NK-92 treated with Interleukin-12 subunit alpha and Interleukin-12 subunit beta, amount 100 ng/mL, for 24 hours (cell line): ENCODE data around the gene ZNRF2.

Source experiments
- DNase-seq: peaks from one replicate; lab custom pipeline; 2025; lab: John Stamatoyannopoulos, UW

The ZNRF2 gene

DNA sequence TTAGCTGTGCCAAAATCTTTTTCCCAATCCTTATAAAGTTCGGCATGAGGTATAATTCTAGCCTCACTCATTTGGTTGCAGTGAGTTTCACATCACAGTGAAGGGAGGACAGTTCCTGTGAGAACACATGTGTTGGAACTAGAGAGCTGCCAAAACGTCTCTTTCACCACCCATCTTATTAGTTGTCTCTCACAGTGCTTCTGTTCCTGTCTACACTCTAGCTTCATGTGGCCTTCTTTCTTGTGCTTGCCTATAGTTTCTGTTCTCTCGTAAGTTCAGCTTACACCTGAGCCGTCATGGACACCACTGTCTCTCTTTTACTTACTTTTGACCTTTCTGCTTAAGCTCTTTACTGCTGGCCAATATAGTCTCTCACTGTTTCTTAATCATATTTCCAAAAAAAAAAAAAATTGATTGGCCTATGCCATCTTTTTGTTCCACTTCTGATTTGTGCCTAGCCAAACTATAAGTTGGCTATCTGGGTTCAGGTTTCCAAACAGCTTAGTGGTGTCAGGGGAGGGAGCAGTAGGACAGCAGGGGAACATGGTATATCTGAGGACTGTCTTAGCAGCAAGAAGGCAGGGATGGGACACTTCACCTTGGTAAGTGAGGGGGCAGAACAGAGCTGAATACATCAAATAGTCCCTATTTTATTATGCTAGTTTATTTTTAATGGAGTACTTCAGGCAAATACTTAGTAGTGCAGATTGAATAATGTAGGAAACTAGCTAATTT, 38.0 kb downstream of the ZNRF2 start:
- no peak for DNase-seq

DNA sequence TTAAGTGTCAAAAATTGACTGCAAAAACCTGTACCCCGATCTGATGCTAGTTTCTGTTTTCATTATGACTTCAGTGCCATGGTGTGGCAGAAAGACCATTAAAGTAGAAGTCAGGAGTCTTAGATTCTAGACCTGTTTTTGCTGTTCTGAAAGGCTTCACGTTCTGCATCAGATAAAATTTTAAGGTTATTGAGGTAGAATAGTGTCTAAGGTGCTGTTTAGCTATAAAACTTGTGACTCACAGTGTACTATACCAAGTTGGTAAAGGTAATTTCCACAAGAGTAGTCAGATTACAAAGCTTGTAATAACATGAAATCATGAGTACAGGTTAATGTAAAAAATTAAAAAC, 38.6 kb downstream of the ZNRF2 start:
- no peak for DNase-seq

DNA sequence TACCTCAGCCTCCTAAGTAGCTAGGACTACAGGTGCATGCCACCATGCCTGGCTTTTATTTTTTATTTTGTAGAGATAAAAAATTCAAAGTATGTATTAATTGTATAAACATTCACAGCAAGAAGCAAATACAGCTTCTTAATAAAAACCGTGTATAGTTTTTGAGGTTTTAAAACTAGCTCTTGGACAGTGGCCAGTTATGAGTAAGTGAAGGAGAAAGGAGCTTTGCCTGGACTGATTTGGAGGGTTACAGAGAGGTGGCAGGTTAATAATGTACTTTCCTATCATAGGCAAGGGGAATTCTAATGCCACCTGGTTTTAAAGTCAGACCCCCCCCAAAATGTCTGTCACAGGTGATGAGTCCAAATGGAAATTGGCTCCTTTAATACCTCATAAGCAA, 43.4 kb downstream of the ZNRF2 start:
- DNase-seq, result no peak

DNA sequence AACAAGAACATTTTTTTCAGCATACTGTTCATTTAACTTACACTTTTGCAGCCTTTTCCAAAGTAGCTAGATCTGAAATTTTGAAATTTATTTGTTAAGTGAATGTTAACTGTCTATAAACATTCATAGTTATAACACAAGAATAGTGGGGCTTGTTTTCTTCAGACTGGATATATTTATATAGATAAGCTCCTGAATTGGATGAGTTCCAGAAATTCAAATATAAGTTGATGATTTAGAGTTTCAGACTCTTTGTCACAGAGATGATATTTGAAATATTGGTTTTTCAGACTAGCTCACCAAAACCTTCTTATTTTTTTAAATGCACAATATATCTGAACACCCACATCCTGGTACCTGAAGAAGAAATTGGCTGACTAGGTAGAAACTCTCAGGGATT, 44.0 kb downstream of the ZNRF2 start:
- no peak for DNase-seq

DNA sequence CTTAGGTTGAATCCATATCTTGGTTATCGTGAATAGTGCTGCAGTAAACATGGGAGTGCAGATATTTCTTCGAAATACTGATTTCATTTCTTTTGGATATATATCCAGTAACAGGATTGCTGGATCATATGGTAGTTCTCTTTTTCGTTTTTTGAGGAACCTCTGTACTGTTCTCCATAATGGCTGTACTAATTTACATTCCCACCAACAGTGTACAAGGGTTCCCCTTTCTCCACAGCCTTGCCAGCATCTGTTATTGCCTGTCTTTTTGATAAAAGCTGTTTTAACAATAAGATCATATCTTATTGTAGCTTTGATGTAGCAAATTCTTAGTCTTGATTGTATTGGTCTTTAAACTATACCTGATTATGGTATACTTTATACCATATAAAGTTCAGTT, 45.3 kb downstream of the ZNRF2 start:
- no peak for DNase-seq

DNA sequence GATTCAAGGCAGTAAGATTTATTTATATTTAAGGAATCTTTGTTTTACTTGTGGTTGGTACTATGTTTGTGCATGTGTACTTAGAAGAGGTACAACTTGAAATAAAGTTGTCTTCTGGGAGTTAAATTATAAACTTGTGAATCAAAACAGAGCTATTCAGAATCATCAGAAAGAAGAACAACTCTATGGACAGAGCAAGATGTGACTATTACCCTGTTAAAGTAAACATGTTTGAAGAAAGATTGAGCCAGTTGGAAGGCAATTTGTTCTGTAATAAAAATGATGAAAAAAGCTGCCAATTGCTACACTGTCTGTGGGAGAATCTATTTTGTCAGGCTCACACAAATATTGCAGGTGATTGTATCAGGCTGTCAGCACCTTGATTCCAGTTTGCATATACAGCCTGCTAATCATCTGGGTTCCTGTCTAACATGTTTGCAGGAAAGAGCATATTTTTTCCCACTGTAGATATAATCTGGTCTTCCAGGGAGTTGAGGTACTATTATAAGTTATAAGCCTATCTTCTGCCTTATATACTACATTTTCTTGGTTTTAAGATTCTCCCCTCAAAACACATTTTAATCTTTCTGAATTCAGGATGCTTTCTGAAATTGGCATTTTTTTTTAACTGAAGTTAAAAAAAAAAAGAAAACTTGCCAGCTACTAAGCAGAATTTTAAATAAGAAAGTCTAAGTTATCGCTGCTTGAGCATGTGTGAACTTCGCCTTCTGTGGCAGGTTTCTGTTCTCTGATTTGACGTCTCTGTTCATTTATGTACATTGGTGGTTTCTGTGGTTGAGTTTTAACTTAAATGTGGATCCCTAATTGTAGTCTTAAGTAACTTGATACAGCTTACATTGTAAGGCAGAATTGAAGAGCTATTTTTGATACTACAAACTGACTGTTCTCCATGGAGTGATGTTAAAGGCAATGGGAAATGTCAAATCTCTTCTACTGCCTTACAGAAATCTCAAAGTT, 46.0 kb downstream of the ZNRF2 start:
- no peak for DNase-seq

DNA sequence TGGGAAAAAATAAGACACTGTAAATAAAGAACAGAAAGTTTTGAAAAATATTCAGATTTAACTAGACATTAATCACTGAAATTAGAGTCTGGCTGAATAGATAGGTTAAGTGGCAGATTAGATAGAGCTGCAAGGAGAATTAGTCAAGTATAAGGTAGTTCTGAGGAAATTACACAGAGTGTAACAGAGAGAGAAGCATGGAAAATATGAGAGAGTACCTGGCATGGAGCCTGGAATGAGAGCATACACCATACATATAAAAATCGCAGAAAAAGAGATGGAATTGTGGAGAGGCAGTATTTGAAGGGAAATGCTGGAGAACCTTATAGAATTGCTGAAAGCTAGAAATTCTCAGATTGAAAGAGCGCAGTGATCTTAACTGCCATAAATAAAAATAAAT, 46.9 kb downstream of the ZNRF2 start:
- no peak for DNase-seq

DNA sequence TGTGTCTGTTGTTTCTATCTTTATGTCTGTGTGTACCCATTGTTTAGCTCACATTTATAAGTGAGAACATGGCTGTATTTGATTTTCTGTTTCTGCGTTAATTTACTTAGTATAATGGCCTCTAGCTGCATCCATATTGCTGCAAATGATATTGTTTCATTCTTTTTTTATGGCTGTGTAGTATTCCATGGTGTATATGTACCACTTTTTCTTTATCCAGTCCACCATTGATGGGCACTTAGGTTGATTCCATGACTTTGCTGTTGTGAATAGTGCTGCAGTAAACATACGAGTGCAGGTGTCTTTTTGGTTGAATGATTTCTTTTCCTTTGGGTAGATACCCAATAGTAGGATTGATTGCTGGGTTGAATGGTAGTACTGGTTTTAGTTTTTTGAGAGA, 48.2 kb downstream of the ZNRF2 start:
- no peak for DNase-seq

DNA sequence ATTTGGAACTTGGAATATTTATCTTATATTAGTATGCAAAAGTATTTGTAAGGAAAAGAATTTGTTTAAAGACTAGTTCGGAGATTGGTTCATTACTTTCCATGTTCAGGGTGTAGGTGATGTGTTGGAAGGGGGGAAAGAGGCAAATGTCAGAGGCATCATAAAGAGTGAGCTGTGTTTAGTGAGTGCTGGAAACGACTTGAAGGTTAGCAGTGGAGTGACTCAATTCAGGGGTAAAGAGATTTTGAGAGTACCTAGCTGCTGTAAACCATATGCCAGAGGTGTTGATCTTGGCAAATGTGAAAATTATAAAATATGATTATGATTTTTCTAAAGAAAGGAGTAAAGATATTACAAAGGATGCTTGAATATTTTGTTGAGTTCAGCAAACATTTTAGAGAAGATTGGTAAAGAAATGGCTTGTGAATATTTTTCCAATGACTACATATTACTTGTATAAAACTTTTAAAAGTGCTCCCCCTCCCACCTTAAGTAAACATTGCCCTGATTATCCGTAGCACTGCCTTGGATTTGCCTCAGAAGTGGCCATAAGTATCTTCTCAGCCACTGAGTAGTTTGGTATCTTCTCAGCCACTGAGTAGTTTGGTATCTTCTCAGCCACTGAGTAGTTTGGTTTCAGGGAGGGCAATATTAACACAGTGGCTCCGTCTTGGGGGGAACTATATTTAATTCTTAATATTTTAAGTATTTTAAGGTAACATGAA, 51.5 kb downstream of the ZNRF2 start:
- no peak for DNase-seq

DNA sequence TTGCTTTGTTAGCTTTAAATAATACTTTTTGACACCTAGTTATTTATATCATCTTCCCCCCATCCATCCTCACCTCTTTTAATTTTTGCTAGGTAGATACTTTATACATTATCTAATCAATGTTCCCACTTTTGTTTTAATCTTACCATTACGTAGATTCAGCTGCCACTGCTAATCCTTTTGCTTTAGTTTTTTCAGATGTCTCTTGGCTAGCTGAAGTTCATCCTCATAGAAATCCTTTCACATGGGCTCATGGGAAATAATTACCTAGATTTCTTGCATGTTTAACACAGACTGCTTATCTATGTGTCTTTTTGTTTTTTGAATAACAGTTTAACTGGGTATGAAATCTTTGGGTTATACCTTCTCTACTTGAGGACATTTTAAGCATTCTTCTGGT, 60.1 kb downstream of the ZNRF2 start:
- no peak for DNase-seq

DNA sequence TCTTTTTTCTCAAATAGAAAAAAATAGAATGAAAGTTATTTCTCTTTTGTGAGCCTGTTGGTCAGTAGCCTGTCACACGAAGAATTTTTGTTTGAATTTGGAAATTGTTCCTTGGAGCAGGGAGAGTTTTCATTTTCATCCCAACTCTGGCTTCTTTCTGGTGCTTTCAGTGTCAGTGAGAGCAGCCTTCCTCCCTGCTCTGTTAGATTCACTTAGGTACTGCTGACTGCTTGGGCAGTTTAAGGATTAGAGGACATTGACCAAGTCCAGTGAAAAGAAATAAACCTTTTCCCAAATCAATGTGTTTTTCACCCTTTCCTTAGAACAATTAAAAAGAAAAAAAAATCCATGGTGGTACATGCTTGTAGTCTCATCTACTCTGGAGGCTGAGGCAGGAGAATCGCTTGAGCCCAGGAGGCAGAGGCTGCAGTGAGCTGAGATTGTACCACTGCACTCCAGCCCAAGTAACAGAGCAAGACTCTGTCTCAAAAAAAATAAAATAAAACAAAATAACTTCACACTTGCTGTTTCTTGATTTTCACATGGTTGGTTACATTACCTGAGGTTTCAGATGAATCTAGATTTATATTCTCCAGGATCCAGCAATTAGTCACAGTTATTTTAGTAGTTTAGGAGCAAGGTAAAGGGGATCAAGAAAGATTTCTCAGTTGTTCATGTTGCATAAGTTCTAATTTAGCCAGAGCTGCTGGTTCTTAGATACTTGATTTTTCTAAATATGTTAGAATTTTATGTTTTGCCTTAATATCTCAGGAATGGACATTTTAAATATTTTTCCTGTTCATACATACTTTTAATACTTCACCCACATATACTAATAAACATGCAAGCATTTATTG, 63.1 kb downstream of the ZNRF2 start:
- no peak for DNase-seq

DNA sequence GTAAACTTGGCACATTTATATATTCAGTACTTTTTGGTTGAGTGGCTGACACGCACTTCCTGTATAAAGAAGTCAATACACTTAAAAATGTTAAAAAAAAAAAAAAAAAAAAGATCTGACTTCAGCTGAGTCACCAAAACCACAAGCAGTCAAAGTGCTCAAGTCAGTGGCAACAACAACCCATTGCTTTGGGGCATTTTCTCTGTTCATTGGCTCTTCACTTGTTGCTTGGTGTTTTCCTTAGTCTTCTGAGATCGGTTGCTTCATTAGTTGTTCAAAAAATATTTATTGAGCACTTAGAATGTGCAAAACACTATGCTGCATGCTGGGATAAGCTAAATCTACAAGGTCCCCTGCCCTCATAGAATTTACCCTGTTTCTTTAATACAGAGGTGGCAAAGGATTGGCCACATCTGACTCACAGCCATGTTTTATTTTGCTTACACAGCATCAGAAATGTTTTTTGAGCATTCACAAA, 63.7 kb downstream of the ZNRF2 start:
- DNase-seq, result no peak

DNA sequence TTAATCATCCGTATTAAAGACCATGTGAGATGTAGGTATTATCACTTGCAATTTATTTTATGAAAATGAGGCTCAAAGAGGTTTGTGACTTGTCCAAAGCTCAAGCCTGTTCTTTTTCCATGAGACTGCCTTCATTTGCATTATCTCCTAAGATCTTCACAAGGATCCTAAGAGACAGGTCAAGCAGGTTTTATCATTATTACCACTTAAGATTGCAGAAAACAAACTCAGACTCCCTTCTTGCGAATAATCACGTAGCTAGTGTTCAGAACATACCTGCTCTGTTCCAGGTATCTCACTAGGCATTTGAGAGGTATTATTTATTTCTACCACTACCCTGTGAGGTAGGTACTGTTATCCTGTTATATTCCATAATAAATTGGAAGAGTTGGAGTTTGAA, 64.8 kb downstream of the ZNRF2 start:
- no peak for DNase-seq

DNA sequence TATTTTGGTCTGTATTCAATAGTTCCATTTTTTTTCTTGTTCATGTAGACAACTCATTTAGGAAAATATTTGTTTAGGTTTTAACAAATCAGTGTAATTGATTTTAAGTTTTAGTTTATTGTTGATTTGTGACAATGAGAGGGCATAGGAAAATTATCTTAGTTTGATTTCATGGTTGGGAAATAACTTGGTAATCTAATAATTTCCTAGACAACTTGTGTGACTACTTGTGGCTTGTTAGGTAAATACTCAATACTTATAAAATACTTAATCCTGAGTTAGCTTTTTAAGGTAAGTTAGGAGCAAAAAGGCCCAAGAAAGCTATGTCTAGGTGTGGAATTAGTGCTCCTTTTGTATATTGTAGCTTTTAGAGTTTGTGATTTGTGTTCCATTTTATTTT, 65.4 kb downstream of the ZNRF2 start:
- no peak for DNase-seq

DNA sequence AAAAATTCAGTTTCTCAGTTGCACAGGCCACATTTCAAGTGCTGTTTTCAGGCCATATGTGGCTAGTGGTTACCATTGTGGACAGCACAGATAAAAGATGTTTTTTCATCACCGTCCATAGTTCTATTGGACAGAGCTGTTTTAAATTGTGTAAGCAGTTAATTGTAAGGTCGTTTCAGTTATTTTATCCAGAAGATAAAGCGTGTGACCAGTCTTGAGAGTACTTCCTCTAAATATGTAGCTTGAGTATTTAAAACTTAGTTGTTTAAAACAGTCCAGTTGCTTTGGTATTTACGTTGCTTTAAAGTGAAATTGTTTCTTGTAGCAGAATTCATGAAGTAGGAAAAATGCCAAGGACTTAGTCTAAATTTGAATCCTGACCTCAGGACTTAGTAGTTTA, 66.9 kb downstream of the ZNRF2 start:
- DNase-seq, result no peak

DNA sequence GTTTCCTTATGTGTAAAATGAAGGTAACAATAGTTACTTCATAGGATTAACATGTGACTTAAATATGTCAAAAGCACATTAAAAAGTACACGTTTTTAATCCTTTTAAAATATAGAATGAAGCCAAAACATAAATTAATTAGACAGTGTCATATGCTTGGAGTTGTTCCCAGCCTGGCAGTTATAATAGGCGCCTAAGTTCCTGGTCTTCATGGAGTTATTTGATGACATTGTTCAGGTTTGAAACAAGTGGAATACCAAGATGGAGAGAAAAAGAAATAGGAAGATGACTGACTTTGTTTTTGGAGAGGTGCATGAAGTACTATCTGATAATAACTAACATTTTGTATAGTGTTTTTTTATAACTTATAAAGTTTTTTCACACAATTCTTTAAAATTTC, 67.3 kb downstream of the ZNRF2 start:
- no peak for DNase-seq

DNA sequence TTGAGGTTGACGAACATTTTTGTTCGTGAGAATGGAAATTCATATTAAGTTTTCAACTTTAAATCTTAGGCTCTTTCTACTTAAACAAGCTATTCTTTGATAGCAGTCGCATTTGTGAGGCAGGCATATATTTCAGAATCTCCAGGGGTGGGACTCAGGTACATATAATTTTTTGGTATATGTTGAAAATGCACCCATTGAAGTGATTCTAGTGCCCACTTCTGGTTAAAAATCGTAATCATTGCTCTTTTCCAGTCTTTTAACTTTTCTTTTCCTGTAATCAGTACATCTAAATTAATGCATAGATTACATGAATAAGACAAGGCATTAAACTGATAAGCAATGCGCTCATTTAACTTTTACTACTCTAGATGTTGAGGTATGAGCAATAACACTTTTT, 67.8 kb downstream of the ZNRF2 start:
- no peak for DNase-seq

DNA sequence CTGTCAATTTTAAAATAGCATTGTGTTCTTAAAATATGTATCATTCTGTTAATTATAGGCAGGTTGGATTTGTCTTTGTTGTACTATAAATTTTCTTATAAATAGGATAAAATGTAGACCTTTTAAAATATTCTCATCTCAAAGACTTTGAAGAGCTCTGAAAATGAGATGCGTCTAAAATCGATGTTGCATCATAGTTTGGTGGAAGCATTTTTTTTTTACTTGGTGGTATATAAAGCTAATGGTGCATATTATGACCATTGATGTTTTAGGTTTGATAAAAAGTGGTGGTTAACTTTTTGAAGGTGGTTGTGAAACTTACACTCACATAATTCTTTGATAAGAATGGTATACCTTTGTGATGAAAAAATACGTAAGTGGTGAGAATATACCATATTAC, 69.1 kb downstream of the ZNRF2 start:
- no peak for DNase-seq

DNA sequence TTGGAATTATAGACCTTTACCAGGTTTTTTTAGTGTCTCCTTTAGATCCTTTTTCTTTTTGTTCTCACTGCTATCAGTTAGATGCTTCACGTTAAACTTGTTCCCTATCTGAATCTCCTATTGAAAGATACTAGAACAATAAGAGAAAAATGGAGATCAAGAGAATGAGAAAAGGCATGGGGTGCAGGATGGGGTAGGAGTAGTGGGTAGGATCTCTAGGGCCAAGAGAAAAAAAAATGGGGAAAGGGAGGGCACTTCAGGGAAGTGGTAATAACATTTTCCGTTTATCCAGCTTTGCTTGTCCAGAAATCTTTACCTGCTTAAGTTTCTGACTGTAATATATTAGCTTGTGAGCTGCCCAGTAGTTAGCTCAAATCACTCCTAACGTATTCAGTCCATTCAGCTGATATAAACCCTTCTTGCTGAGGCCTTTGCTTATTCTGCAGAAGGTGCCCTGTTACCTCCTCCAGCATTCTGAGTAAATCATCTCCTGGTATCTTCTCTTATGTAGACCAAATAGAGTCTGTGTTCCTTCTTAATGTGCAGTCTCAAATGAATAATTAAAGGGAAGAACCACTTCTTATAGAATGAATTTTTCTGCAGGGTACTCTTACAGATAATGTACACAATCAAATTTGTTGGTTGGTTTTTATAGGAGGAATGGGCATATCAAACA, 69.7 kb downstream of the ZNRF2 start:
- DNase-seq, result no peak

DNA sequence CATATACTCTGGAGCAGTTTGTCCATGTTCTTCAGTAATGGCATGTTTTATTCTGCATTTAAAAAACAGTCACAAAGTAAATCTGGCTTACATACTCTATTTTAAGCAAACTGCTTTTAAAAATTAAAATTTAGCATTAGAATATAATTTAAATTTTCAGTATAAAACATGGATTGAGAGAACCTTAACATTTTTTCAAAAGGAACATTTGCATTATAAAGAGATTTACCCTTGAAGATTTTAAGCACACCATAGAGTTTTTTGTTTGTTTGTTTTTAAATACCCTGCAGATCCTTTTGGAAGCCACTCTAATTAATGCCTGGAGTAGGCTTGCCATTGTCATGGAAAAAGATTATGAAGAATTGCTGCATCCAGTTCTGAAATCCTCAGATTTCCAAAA, 70.4 kb downstream of the ZNRF2 start:
- DNase-seq, result no peak

DNA sequence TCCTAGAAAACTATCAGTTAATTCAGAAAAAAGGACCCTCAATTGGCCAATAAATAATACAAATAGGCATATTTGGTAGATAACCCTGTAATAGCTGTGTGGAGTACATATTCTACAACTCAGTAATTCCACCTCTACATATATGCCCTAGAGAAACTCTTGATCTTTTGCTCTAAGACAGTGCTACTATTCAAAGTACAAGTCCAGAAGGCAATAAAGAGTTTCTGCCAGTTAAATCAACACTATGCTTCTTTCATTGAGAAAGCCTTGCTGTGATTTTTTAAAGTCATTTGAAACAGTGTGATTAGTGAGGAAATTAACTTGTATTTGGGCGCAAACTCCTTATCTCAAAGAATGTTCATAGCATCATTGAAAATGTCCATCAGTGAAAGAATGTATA, 75.6 kb downstream of the ZNRF2 start:
- no peak for DNase-seq
